GM18507 (cell line): ENCODE data around the gene PIAS2.

Experiments used
- DNase-seq: peaks from one replicate; pipeline ENCODE4 v3.0.0; 2011; ENCODE audit warnings: low read depth; ENCODE audit not compliant: insufficient read length; ENCODE audit errors: extremely low spot score
- FAIRE-seq: peaks from 2 replicates; lab custom pipeline; 2011; peaks lifted over from hg19 to GRCh38; lab: Jason Lieb, UNC

Gene PIAS2

GRCh38 chr18:46772357-46772756, 144.9 kb downstream of the PIAS2 start:
- no peak for DNase-seq
- peak; percentile 38 for FAIRE-seq

DNA sequence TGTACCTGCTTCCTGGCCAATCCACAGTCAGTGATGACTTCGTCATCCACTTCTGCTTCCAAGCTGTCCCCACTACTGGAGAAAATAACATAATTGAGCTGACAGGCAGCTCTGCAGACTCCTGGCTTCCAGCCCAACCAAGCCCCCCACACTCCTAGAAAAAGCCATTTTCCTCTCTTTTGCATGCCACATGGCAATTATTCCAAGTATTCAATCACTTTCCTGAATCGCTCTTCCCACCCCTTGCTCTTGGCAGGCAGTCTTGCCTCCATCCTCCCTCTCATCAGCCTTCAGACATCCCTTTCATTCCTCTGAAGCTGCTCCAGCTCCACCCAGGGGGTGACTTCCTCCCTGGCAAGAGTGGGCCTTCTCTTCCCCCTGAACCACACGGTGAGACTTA, 146.2 kb downstream of the PIAS2 start:
- DNase-seq (no peak), FAIRE-seq (no peak)

- FAIRE-seq, result no peak
- DNase-seq, result no peak
Observed at GRCh38 chr18:46770708-46771107, 146.6 kb downstream of the PIAS2 start.

DNA sequence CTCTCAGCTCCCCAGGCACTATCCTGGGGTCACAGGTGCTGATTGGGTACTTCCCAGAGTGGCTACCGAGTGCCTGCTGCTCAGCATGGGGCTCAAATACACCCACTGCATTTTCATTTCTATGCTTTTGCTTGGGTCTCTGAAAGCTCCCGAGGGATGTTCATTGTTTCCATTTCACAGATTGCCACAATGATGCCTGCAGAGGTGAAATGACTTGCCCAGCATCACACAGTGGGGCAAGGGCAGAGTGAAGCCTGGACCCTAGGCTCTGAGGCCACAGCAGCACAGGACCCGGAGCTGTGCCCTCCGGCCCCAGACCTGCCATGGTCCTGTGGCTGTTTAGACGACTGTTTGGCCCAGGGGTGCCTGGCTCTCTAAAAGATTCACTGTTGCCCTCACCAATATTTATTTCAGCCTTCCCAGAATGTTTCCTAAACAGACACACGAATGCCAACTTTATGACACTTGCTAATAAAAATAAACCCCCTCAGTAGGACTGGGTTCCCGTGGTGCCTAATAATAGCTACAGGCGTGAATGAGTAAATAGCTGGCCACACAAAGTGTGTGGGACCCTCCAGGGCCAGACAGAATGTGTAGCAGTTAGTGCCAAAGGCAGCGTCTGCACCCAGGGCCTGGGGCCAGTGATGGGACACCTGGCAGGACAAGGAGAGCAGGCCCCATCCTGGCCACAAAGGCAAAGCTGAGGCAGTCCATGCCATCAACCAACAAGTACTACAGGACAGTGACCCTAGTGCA, 149.0 kb downstream of the PIAS2 start:
- DNase-seq (no peak), FAIRE-seq (no peak)

DNA sequence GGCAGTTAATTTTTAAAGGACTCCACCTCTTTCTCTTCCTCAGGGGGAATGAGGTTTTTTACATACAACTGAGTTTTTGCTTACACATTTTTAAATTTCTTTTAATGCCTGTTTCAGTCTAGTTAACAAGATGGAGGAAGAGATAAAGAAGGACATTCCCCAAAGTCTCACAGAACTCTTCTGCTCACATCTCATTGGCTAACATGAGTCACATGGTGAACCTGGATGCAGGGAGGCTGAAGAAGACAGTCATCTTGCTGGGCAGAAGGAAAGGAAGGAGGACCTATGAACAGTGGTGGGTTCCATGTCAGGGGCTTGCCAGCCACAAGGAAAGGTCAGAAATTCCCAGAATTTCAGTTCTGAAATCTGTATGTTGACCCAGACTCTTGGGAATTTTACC, 150.1 kb downstream of the PIAS2 start:
- FAIRE-seq (no peak), DNase-seq (no peak)

GRCh38 chr18:46764586-46764985, 152.7 kb downstream of the PIAS2 start:
- FAIRE-seq (no peak), DNase-seq (no peak)

DNA sequence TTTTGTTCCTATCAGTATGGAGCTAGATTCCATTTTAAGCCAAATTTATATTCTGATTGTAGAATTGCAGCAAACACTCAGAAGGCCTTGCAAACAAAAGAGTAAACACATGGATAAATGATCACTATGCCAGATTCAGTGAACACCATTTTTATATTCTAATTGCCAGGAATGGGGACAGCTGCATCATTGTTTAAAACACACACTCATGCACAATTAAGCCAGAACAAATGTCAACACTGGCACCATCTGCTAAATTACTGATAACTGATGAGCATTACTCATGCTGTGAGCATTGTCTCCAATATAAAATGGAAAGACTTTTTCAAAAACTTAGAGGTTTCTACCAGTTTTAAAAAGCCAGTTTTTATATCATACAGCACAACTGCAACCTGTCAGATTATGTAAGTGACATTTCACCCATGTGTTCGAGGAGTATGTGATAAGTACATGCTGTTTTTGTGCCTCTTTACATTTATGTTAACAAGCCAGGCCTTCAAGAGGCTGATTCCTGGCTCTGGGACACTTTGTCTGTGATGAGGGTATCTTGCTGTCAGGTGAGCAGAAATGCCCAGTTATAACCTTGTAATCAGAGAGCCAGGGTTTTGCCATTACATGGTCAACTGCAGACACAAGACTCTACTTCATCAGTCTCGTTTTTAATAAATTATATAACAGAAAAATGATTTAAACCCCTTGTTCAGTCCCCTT, 156.1 kb downstream of the PIAS2 start:
- DNase-seq (no peak), FAIRE-seq (no peak)

GRCh38 chr18:46759890-46760289, 157.4 kb downstream of the PIAS2 start:
- no peak for FAIRE-seq

DNA sequence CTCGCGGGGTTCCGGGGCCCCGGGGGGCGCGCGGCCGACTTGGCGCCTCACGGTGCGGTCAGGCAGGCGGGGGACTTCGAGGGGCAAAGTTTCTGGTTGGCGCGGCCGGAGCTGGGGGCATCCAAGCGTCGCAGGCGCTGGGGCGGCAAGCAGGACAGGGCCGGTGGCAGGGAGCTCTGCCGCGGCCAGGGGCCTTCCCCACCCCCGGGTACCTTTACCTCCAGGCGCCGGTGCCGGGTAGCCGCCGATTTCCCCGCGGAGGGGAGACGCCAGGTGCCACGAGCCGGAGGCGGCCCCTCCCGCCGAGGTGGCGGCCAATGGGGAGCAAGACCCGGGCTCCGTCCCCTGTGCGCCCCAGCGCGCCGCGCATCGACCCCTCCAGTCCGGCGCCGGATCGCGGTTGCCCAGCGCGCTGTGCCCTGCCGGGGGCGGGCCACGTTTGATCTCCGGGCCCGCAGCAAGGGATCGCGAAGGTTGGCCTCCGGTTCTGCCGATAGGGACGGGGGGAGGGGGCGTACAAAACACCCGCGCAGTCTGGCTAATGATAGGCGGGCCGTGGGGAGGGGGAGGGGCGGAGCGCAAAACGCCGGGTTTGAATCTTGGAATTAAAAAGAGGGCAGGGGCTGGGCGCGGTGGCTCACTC, 160.6 kb downstream of the PIAS2 start, which contains the start of gene ST8SIA5:
Gene ST8SIA5, minus strand, starts transcription at position 495 of the 643 bp plus-strand sequence. CDS start 545 bp downstream, outside the sequence.
- FAIRE-seq (no peak), DNase-seq (no peak)

More at GRCh38 chr18:46759890-46760289, 157.4 kb downstream of the PIAS2 start:
- no peak for DNase-seq

DNA sequence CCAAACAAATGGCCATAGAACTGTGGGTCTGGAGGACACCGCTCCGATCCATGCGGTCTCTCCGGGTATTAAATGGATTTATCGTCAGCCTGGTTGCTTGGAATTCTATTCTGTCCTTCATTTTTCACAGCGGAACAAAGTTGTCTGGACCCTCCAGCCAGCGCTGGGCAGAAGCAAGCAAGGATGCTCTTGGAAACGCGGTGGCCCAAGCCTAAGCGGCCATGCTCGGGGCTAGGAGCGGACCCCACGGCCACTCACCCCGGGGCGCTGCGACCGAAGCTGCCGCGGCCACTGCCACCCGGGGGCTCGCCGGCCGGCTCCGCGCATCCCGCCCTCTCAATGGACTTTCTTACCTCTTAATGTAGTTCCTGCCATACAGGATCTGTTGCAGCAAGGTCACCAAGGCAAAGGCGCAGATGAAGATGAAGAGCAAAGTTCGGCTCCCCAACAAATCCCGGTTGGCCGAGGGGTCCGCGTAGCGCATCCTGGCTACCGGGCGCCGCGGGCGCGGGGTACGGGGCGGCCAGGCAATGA, 161.2 kb downstream of the PIAS2 start:
- no peak for FAIRE-seq
- no peak for DNase-seq

GRCh38 chr18:46755315-46756024, 161.8 kb downstream of the PIAS2 start:
- DNase-seq, result no peak
- FAIRE-seq, result no peak

GRCh38 chr18:46754661-46755292, 162.5 kb downstream of the PIAS2 start:
- DNase-seq (no peak), FAIRE-seq (no peak)

DNA sequence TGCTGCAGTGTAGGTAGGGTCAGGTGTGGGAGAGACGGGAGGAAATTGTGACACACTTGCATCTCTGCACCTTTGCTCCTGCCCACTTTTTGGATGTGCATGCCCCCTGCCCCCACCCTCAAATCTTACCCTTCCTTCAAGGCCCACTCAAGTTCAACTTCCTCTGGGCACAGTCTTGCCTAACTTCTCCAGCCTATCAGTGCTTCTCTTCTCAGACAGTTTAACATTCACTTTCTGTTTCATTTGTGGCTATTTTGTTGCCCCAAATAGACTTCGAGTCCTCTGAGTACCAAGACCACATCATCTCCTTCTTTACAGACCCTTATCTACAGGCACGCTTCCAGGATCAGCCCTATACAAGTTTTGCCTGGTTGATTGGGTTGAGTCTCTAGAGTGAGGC, 163.1 kb downstream of the PIAS2 start:
- DNase-seq (no peak), FAIRE-seq (peak; percentile 84)
